ENCODE results near the gene LUC7L2.

LUC7L2 gene

GRCh38 chr7:139334399-139335150 lies 25.1 kb upstream of the LUC7L2 start:
- H3K9me3 ChIP-seq (ENCODE audit: control insufficient read depth, low read length) = no peaks in the 10 kb centered on the region
- no peaks in the 10 kb centered on the region for H3K4me1 ChIP-seq (ENCODE audit: control insufficient read depth, insufficient read depth, low read length, poor library complexity, severe bottlenecking)
- no peaks in the 10 kb centered on the region for H3K36me3 ChIP-seq (ENCODE audit: control insufficient read depth, insufficient read depth, low read length)
- no peak for DNase-seq
- no peaks in the 10 kb centered on the region for H3K27me3 ChIP-seq (replicated peaks; ENCODE audit: control insufficient read depth, insufficient read depth, low read length, poor library complexity, severe bottlenecking)
- no peak overlapping the region for H3K27ac ChIP-seq (ENCODE audit: insufficient read depth, low read length, poor library complexity, severe bottlenecking)
- H3K4me3 ChIP-seq (ENCODE audit: insufficient read depth, low read depth, low read length, poor library complexity, severe bottlenecking) = no peak overlapping the region

GRCh38 chr7:139339025-139339424 lies 20.7 kb upstream of the LUC7L2 start:
- H3K36me3 ChIP-seq (ENCODE audit: control insufficient read depth, insufficient read depth, low read length) = no peaks in the 10 kb centered on the region
- no peak overlapping the region for H3K27ac ChIP-seq (ENCODE audit: insufficient read depth, low read length, poor library complexity, severe bottlenecking)
- H3K27me3 ChIP-seq (replicated peaks; ENCODE audit: control insufficient read depth, insufficient read depth, low read length, poor library complexity, severe bottlenecking) = no peaks in the 10 kb centered on the region
- no peak overlapping the region for H3K4me3 ChIP-seq (ENCODE audit: insufficient read depth, low read depth, low read length, poor library complexity, severe bottlenecking)
- no peak for DNase-seq
- H3K9me3 ChIP-seq (ENCODE audit: control insufficient read depth, low read length) = no peaks in the 10 kb centered on the region
- peaks cover 6% of the 10 kb centered on the region for H3K4me1 ChIP-seq (ENCODE audit: control insufficient read depth, insufficient read depth, low read length, poor library complexity, severe bottlenecking)

GRCh38 chr7:139339698-139340036 lies 20.0 kb upstream of the LUC7L2 start:
- Histone ChIP-seq H3K27ac (ENCODE audit: insufficient read depth, low read length, poor library complexity, severe bottlenecking) (peak overlapping the region; percentile 98), H3K4me1 (ENCODE audit: control insufficient read depth, insufficient read depth, low read length, poor library complexity, severe bottlenecking) (peaks cover 6% of the 10 kb centered on the region), H3K36me3 (ENCODE audit: control insufficient read depth, insufficient read depth, low read length) (no peaks in the 10 kb centered on the region), H3K27me3 (replicated peaks; ENCODE audit: control insufficient read depth, insufficient read depth, low read length, poor library complexity, severe bottlenecking) (no peaks in the 10 kb centered on the region), H3K9me3 (ENCODE audit: control insufficient read depth, low read length) (no peaks in the 10 kb centered on the region), H3K4me3 (ENCODE audit: insufficient read depth, low read depth, low read length, poor library complexity, severe bottlenecking) (peak overlapping the region; percentile 95)
- DNase-seq = no peak

- Histone ChIP-seq H3K4me3 (ENCODE audit: insufficient read depth, low read depth, low read length, poor library complexity, severe bottlenecking) (peak overlapping the region; percentile 95), H3K27me3 (replicated peaks; ENCODE audit: control insufficient read depth, insufficient read depth, low read length, poor library complexity, severe bottlenecking) (no peaks in the 10 kb centered on the region), H3K36me3 (ENCODE audit: control insufficient read depth, insufficient read depth, low read length) (no peaks in the 10 kb centered on the region), H3K27ac (ENCODE audit: insufficient read depth, low read length, poor library complexity, severe bottlenecking) (peak overlapping the region; percentile 98), H3K9me3 (ENCODE audit: control insufficient read depth, low read length) (no peaks in the 10 kb centered on the region), H3K4me1 (ENCODE audit: control insufficient read depth, insufficient read depth, low read length, poor library complexity, severe bottlenecking) (peaks cover 6% of the 10 kb centered on the region)
- DNase-seq = peak; percentile 98 to 99 (median 99)
These were observed 19.5 kb upstream of the LUC7L2 start for GRCh38 chr7:139340037-139340807.

- H3K36me3 ChIP-seq (ENCODE audit: control insufficient read depth, insufficient read depth, low read length) = no peaks in the 10 kb centered on the region
- H3K9me3 ChIP-seq (ENCODE audit: control insufficient read depth, low read length) = no peaks in the 10 kb centered on the region
- no peaks in the 10 kb centered on the region for H3K27me3 ChIP-seq (replicated peaks; ENCODE audit: control insufficient read depth, insufficient read depth, low read length, poor library complexity, severe bottlenecking)
- H3K4me1 ChIP-seq (ENCODE audit: control insufficient read depth, insufficient read depth, low read length, poor library complexity, severe bottlenecking) = peaks cover 6% of the 10 kb centered on the region
- peak overlapping the region; percentile 95 for H3K4me3 ChIP-seq (ENCODE audit: insufficient read depth, low read depth, low read length, poor library complexity, severe bottlenecking)
- peak overlapping the region; percentile 98 for H3K27ac ChIP-seq (ENCODE audit: insufficient read depth, low read length, poor library complexity, severe bottlenecking)
- DNase-seq = no peak
These were observed 19.0 kb upstream of the LUC7L2 start for GRCh38 chr7:139340808-139341057.

GRCh38 chr7:139341058-139341775 lies 18.5 kb upstream of the LUC7L2 start, which contains the start of gene FMC1:
Gene FMC1 (plus strand): TSS chr7:139341337. CDS start chr7:139341385, 48 bp downstream.
- Histone ChIP-seq H3K4me1 (ENCODE audit: control insufficient read depth, insufficient read depth, low read length, poor library complexity, severe bottlenecking) (peaks cover 6% of the 10 kb centered on the region), H3K27ac (ENCODE audit: insufficient read depth, low read length, poor library complexity, severe bottlenecking) (peak within 1 kb of the TSS; percentile 98), H3K4me3 (ENCODE audit: insufficient read depth, low read depth, low read length, poor library complexity, severe bottlenecking) (peak within 1 kb of the TSS; percentile 95), H3K27me3 (replicated peaks; ENCODE audit: control insufficient read depth, insufficient read depth, low read length, poor library complexity, severe bottlenecking) (no peaks in the 10 kb centered on the region), H3K36me3 (ENCODE audit: control insufficient read depth, insufficient read depth, low read length) (no peaks in the 10 kb centered on the region), H3K9me3 (ENCODE audit: control insufficient read depth, low read length) (no peaks in the 10 kb centered on the region)
- peak; percentile 76 to 78 (median 77) for DNase-seq

GRCh38 chr7:139341776-139342226 lies 17.9 kb upstream of the LUC7L2 start:
- DNase-seq = no peak
- Histone ChIP-seq H3K4me3 (ENCODE audit: insufficient read depth, low read depth, low read length, poor library complexity, severe bottlenecking) (peak overlapping the region; percentile 95), H3K36me3 (ENCODE audit: control insufficient read depth, insufficient read depth, low read length) (peaks cover 4% of the 10 kb centered on the region), H3K27me3 (replicated peaks; ENCODE audit: control insufficient read depth, insufficient read depth, low read length, poor library complexity, severe bottlenecking) (no peaks in the 10 kb centered on the region), H3K9me3 (ENCODE audit: control insufficient read depth, low read length) (no peaks in the 10 kb centered on the region), H3K4me1 (ENCODE audit: control insufficient read depth, insufficient read depth, low read length, poor library complexity, severe bottlenecking) (peaks cover 6% of the 10 kb centered on the region), H3K27ac (ENCODE audit: insufficient read depth, low read length, poor library complexity, severe bottlenecking) (peak overlapping the region; percentile 98)

- Histone ChIP-seq H3K27me3 (replicated peaks; ENCODE audit: control insufficient read depth, insufficient read depth, low read length, poor library complexity, severe bottlenecking) (no peaks in the 10 kb centered on the region), H3K9me3 (ENCODE audit: control insufficient read depth, low read length) (no peaks in the 10 kb centered on the region), H3K4me3 (ENCODE audit: insufficient read depth, low read depth, low read length, poor library complexity, severe bottlenecking) (no peak overlapping the region)
These were observed 14.7 kb upstream of the LUC7L2 start for GRCh38 chr7:139345042-139345441.

GRCh38 chr7:139351027-139351426 lies 8.7 kb upstream of the LUC7L2 start:
- Histone ChIP-seq H3K27me3 (replicated peaks; ENCODE audit: control insufficient read depth, insufficient read depth, low read length, poor library complexity, severe bottlenecking) (no peaks in the 10 kb centered on the region), H3K4me3 (ENCODE audit: insufficient read depth, low read depth, low read length, poor library complexity, severe bottlenecking) (no peak overlapping the region), H3K4me1 (ENCODE audit: control insufficient read depth, insufficient read depth, low read length, poor library complexity, severe bottlenecking) (no peaks in the 10 kb centered on the region), H3K36me3 (ENCODE audit: control insufficient read depth, insufficient read depth, low read length) (peaks cover 9% of the 10 kb centered on the region), H3K27ac (ENCODE audit: insufficient read depth, low read length, poor library complexity, severe bottlenecking) (no peak overlapping the region), H3K9me3 (ENCODE audit: control insufficient read depth, low read length) (no peaks in the 10 kb centered on the region)
- DNase-seq = no peak

More at GRCh38 chr7:139345042-139345441, 14.7 kb upstream of the LUC7L2 start:
- no peak overlapping the region for H3K27ac ChIP-seq (ENCODE audit: insufficient read depth, low read length, poor library complexity, severe bottlenecking)
- no peak for DNase-seq
- peaks cover 9% of the 10 kb centered on the region for H3K36me3 ChIP-seq (ENCODE audit: control insufficient read depth, insufficient read depth, low read length)
- peaks cover 6% of the 10 kb centered on the region for H3K4me1 ChIP-seq (ENCODE audit: control insufficient read depth, insufficient read depth, low read length, poor library complexity, severe bottlenecking)

- Histone ChIP-seq H3K27ac (ENCODE audit: insufficient read depth, low read length, poor library complexity, severe bottlenecking) (no peak overlapping the region), H3K27me3 (replicated peaks; ENCODE audit: control insufficient read depth, insufficient read depth, low read length, poor library complexity, severe bottlenecking) (no peaks in the 10 kb centered on the region), H3K4me1 (ENCODE audit: control insufficient read depth, insufficient read depth, low read length, poor library complexity, severe bottlenecking) (no peaks in the 10 kb centered on the region), H3K9me3 (ENCODE audit: control insufficient read depth, low read length) (no peaks in the 10 kb centered on the region), H3K4me3 (ENCODE audit: insufficient read depth, low read depth, low read length, poor library complexity, severe bottlenecking) (no peak overlapping the region), H3K36me3 (ENCODE audit: control insufficient read depth, insufficient read depth, low read length) (no peaks in the 10 kb centered on the region)
- DNase-seq = no peak
These were observed 5.0 kb upstream of the LUC7L2 start for GRCh38 chr7:139354729-139355128.
